HG02973 (cell line): ENCODE data around the gene SUSD2.
"Not testable (repeated sequence)": the region's sequence is repeated elsewhere in the genome, so short reads cannot be mapped to it uniquely, and the experiment has no call there.

ENCODE experiments used
- ATAC-seq: cut with Tn5 transposase; IDR thresholded peaks from one replicate; pipeline ENCODE4 v1.9.1; 2021; ENCODE audit warnings: moderate library complexity; ENCODE audit not compliant: unreplicated experiment

SUSD2 gene

GRCh38 chr22:24186352-24186740 lies 5.1 kb downstream of the SUSD2 start:
- ATAC-seq, result no peak

GRCh38 chr22:24186892-24187670 lies 5.8 kb downstream of the SUSD2 start:
- ATAC-seq, result no peak

DNA sequence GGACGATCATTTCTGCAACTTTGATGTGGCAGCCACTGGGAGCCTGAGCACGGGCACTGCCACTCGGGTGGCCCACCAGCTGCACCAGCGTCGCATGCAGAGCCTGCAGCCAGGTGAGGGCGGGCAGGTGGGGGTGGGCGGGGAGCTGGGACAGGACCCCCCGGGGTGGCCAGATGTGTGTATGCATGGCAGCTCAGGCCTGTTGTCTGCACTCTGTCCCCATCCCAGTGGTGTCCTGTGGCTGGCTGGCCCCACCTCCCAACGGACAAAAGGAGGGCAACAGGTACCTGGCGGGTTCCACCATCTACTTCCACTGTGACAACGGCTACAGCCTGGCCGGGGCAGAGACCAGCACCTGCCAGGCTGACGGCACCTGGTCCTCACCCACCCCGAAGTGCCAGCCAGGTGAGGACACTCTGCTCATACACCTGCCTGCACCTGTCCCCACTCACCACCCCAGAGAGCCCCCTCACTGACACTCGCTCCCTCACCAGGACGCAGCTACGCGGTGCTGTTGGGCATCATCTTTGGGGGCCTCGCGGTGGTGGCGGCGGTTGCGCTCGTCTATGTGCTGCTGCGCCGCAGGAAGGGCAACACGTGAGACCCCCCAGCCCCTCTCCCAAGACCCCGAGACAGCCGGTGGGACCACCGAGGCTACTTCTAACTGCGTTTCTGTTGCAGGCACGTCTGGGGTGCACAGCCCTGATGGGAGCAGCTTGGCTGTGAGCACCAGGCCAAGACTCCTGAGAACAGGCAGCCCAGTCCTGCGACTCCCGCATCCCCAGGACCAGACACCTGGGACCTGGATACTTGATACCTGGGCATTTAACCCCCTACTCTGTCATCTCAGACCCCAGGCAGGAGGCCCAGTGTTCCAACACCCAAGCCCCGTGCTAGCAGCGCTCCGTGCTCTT lies 6.7 kb downstream of the SUSD2 start:
- ATAC-seq, result no peak

DNA sequence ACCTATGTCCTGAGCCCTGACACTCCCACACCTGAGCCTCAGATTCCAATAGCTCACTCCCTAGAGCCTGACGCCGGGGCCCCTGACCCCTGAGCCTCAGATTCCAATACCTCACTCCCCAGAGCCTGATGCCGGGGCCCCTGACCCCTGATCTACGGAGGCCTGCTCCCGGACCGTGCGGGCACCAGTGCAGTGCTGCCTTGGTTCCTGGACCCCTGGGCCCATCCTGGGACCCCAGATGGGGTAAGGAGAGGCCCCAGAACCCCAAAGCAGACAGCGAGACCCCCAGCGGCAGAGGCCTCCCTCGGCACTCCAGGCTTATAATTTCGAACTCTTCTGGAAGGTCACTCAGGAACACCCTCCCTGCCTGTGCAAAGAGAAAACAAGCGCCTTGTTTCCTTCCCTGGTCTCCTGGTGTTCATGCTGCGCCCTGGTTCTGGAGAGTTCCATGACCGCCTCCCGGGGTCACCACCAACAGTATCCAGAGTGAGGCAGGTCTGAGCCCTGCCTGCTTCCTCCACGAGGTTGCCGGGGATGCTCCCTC lies 7.5 kb downstream of the SUSD2 start:
- no peak for ATAC-seq

DNA sequence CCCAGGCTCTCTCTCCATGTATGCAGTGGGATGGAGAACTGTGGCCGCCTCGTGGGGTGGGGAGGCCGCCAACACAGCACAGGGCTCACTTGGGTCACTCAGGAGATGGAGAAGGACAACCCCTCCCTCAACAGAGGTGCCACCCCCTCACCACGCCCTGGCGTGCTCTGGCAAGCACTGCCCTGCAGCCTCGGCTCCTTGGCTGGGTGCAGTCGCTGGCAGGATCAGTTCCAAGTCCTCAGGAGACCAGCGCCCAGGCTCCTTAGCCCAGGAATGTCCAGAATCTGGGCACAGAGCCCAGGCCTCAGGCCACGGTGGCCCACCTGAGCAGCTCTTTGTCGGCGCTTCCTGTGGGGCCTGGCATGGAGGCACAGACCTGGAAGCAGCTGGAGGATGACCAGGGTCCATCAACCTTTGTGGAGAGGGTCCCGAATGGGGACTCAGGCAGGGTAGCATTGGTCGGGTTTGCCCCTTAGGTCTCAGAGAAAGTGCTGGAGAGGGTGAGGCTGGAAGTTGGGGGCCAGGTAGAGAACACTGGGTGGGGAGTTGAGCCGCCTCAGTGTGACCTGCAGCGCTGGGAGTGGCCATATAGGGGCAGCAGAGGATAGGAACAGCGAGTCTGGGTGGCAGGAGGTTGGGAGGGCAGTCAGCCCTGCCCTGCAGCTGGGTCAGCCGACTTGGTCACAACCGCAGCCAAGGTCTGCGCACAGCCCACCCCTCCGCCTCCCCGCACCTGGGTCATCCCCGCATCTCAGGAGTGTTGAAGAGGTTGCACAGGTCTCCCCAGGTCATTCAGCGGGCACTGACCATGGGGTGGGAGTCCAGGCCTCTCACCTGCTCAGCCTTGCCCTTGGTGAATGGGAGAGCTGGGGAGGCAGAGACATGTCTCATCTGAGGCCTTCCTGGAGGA lies 8.2 kb downstream of the SUSD2 start:
- no peak for ATAC-seq

DNA sequence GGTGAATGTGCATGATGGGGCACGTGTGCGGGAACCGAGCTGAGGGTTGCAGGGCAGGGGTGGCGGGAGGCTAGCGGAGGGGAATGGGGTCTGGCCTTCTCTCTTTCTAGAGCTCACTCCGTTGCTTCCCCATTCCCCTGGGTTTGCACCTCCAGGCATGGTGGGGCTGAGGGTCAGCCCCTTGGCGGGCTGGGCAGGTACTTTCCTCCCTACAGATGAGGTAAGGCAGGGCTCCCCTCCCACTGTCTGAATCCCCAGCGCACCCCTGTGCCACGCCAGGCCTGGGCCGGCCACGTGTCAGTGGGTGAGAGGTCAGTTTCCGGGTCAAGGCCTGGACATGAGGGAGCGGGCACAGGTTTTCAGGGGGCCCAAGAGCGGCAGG lies 8.9 kb downstream of the SUSD2 start:
- ATAC-seq, result no peak

DNA sequence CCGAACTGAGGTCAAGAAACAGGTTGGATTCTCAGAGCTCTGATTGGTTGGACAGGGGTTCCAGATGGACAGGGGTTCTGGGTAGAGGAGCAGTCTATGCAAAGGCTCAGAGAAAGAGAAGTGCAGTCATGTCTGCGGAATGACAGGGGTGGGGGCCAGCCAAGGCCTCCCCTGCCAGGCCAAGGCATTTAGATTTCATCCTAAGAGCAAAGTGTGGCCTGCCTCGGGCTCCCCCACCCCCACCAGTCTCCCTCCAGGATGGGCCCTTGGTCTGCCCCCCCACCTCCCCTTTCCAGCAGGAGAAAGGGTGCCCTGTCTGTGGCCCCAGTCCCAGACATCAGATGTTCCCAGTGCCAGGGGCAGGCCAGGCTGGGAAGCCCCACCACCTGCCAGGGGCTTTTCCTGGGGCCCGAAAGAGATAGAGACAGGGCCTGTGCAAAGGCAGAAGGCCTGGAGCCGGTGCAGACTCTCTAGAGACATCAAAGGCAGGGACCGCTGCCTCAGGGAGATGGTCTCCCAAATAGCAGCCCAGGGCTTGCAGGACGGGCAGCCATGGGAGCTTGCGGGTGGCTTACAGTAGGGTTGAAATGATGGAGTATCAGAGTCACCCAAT lies 9.4 kb downstream of the SUSD2 start:
- ATAC-seq, result no peak

GRCh38 chr22:24191381-24191841 lies 10.1 kb downstream of the SUSD2 start:
- ATAC-seq, result no peak

- ATAC-seq, result no peak
Measured at GRCh38 chr22:24191893-24192292, 10.6 kb downstream of the SUSD2 start.

DNA sequence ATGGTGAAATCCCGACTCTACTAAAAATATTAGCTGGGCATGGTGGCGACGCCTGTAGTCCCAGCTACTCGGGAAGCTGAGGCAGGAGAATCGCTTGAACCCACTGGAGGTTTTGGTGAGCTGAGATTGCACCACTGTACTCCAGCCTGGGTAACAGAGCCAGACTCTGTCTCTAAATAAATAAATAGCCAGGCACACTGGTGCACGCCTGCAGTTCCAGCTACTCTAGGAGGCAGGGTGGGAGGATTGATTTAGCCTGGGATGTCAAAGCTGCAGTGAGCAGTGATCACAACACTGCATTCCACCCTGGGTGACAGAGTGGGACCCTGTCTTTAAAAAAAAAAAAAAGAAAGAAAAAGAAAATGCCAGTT lies 17.4 kb downstream of the SUSD2 start:
- ATAC-seq, result no peak

DNA sequence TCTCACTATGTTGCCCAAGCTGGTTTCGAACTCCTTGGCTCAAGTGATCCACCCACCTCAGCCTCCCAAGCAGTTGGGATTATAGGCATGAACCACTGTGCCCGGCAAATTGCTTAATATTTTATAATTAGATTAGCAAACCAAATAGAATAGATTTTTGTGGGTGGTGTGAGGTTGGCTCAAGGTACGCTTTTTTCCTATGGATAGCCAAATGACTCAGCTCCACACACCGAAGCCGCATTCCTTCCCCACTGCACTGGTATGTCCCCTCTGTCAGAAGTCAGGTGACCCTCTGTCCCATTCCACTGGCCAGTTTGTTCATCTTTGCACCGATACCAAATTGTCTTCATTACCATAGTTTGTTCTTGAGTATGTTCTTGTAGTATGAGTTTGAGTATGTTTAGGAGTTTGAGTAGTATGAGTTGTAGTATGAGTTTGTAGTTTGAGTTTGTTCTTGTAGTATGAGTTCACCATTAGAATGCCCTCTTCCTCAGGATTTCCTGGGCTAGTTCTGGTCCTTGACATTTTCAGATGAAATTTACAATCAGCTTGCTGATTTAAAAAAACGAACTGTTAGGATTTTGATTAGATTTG lies 19.4 kb downstream of the SUSD2 start:
- ATAC-seq, result no peak

- ATAC-seq, result no peak
Measured at GRCh38 chr22:24201681-24202614, 20.7 kb downstream of the SUSD2 start.

DNA sequence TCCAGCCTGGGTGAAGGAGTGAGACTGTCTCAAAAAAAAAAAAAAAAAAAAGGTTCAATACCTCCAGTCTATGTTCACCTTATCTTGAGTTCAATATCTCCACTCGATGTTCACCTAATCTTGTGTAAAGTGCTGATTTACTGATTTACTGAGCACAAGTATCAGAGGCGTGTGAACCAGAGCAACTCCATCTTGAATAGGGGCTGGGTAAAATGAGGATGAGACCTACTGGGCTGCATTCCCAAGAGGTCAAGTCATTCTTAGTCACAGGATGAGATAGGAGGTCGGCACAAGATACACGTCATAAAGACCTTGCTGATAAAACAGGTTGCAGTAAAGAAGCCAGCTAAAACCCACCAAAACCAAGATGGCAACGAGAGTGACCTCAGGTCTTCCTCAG lies 22.6 kb downstream of the SUSD2 start:
- ATAC-seq, result not testable (repeated sequence)

GRCh38 chr22:24205438-24206195 lies 24.3 kb downstream of the SUSD2 start:
- ATAC-seq, result no peak

- ATAC-seq, result not testable (repeated sequence)
Measured at GRCh38 chr22:24206460-24207263, 25.4 kb downstream of the SUSD2 start.

- no peak for ATAC-seq
Measured at GRCh38 chr22:24207264-24208011, 26.2 kb downstream of the SUSD2 start.
